Prostate gland (tissue), 2 donors: Measurements from ENCODE around the gene CTIF. TPM values are rescaled to one million over a fixed set of nuclear protein-coding genes. Genes with fewer than 3 reads are reported as not detected.

Experiments used
- DNase-seq: peaks from one replicate; pipeline ENCODE4 v3.0.0-alpha.2; 2019; ENCODE audit warnings: low spot score
- H3K27ac ChIP-seq, 2 donors: fragments of 200-600 bp; sonication (generic); 2 replicates each; pipeline ENCODE4 v1.5.1; 2017 to 2019
- H3K27me3 ChIP-seq: fragments of 200-600 bp; sonication (generic); replicated peaks from 2 replicates; pipeline ENCODE4 v1.5.1; 2019; ENCODE audit not compliant: insufficient read depth
- H3K36me3 ChIP-seq, 2 donors: fragments of 200-600 bp; sonication (generic); 1 replicate in 1 of 2; 2 replicates in 1 of 2; pipeline versions ENCODE4 v1.5.1 to v1.8.1; 2017 to 2019
- H3K4me1 ChIP-seq: fragments of 200-600 bp; sonication (generic); replicated peaks from 2 replicates; pipeline ENCODE4 v1.5.1; 2019
- H3K4me3 ChIP-seq, 2 donors: fragments of 200-600 bp; sonication (generic); 2 replicates each; pipeline ENCODE4 v1.5.1; 2017 to 2019
- H3K9me3 ChIP-seq: fragments of 200-600 bp; sonication (generic); 2 replicates; pipeline ENCODE4 v1.5.1; 2017
- CTCF ChIP-seq, 4 experiments: fragments of 200-600 bp in 2 of 4; fragments of 450-650 bp in 2 of 4; sonication (generic) in 2 of 4; IDR thresholded peaks; 1 replicate in 3 of 4; 2 replicates in 1 of 4; pipeline ENCODE4 v1.5.1; 2016 to 2019; ENCODE audit warnings: antibody characterized with exemption in 4 of 4, mild to moderate bottlenecking in 2 of 4, moderate library complexity in 2 of 4
- POLR2A ChIP-seq: fragments of 450-650 bp; IDR thresholded peaks from one replicate; pipeline ENCODE4 v1.6.1; 2016; ENCODE audit warnings: antibody characterized with exemption, mild to moderate bottlenecking
- POLR2AphosphoS5 ChIP-seq: sonication (generic); formaldehyde crosslinking; IDR thresholded peaks from one replicate; pipeline ENCODE4 v1.6.1; 2017; ENCODE audit warnings: antibody characterized with exemption
- WGBS: methylation state at CpG from one replicate; pipeline ENCODE4 v1.1.5; 2018; 5-methylcytosine and 5-hydroxymethylcytosine counted together
- intact Hi-C: fragments of 100-400 bp; cut with DNase I; formaldehyde crosslinking; loops from one replicate; pipeline ENCODE4 v1.14.2; 2022
- total RNA-seq, 2 donors: library from RNA; depleted of rRNA; stranded (reverse); fragments of >200 nt; gene quantifications; one replicate each; pipeline ENCODE4 v1.1.0, GENCODE V29; 2016

Gene CTIF
- total RNA-seq, 2 donors from 2014 or later = 8.1 to 57.9 TPM

GRCh38 chr18:48802543-48803290 is 263.9 kb downstream of the CTIF start:
- H3K4me1 ChIP-seq = no peaks in the 10 kb centered on the region
- H3K9me3 ChIP-seq = no peaks in the 10 kb centered on the region
- DNase-seq = no peak
- TF ChIP-seq CTCF (IDR thresholded peaks at IDR 0.05) (no peak), POLR2AphosphoS5 (no peak), POLR2A (no peak)
- H3K27ac ChIP-seq = no peak overlapping the region
- no peaks in the 10 kb centered on the region for H3K27me3 ChIP-seq
- no peak overlapping the region for H3K4me3 ChIP-seq
- 76% methylated on average over 11 of the region's 11 CpGs for WGBS
- intact Hi-C loops = no loop called here
- no peaks in the 10 kb centered on the region for H3K36me3 ChIP-seq

- Histone ChIP-seq H3K27ac (no peak overlapping the region), H3K4me1 (no peaks in the 10 kb centered on the region), H3K9me3 (no peaks in the 10 kb centered on the region), H3K4me3 (no peak overlapping the region), H3K36me3 (no peaks in the 10 kb centered on the region), H3K27me3 (no peaks in the 10 kb centered on the region)
- no peak for DNase-seq
- intact Hi-C loops = no loop called here
- WGBS = 93% methylated on average over 3 of the region's 3 CpGs
- no peak for TF ChIP-seq POLR2A
- no peak for TF ChIP-seq CTCF (IDR thresholded peaks at IDR 0.05)
- no peak for TF ChIP-seq POLR2AphosphoS5
These were observed 264.7 kb downstream of the CTIF start for GRCh38 chr18:48803518-48803917.

GRCh38 chr18:48803951-48804855 is 265.4 kb downstream of the CTIF start:
- no peak for DNase-seq
- intact Hi-C loops = no loop called here
- TF ChIP-seq POLR2AphosphoS5 (no peak), CTCF (IDR thresholded peaks at IDR 0.05) (no peak), POLR2A (no peak)
- Histone ChIP-seq H3K4me1 (no peaks in the 10 kb centered on the region), H3K36me3 (no peaks in the 10 kb centered on the region), H3K4me3 (no peak overlapping the region), H3K27me3 (no peaks in the 10 kb centered on the region), H3K27ac (no peak overlapping the region), H3K9me3 (no peaks in the 10 kb centered on the region)
- 91% methylated on average over 11 of the region's 11 CpGs for WGBS

- Histone ChIP-seq H3K9me3 (no peaks in the 10 kb centered on the region), H3K4me3 (no peak overlapping the region), H3K27me3 (no peaks in the 10 kb centered on the region), H3K4me1 (no peaks in the 10 kb centered on the region), H3K27ac (no peak overlapping the region), H3K36me3 (no peaks in the 10 kb centered on the region)
- WGBS = 97% methylated on average over 11 of the region's 11 CpGs
- intact Hi-C loops = no loop called here
- TF ChIP-seq POLR2AphosphoS5 (no peak), CTCF (IDR thresholded peaks at IDR 0.05) (no peak), POLR2A (no peak)
- no peak for DNase-seq
These were observed 266.2 kb downstream of the CTIF start for GRCh38 chr18:48804856-48805610.
